Measurements from ENCODE around the gene CADPS2.

DNA sequence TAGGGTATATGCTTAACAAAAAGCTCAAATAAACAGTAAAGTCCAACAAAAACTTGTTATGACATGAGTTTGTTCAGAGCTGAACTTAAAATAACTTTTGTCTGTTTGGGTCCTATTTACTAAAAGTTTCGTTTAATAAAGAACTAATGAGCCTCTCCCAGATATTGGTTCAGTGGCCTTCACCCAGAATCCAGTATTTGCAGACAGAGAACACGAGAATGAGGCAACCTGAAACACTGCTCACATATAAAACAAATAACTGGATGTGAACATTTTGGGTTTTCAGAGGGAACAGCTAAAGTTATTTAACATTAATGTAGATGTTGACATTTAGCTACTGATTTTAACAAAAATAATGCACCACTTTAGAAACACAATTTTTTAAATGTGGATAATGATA lies 285.6 kb downstream of the CADPS2 start:
- no peak for TF ChIP-seq ZNF8 (CRISPR knock-in tag; IDR thresholded peaks at IDR 0.05)
- TF ChIP-seq BACH2 (CRISPR knock-in tag; IDR thresholded peaks at IDR 0.05; ENCODE audit: borderline replicate concordance): no peak
- TF ChIP-seq TOX (CRISPR knock-in tag; IDR thresholded peaks at IDR 0.05; ENCODE audit: borderline replicate concordance): no peak
- TF ChIP-seq PATZ1 (CRISPR knock-in tag; IDR thresholded peaks at IDR 0.05; ENCODE audit: borderline replicate concordance): no peak
- TF ChIP-seq RARB (CRISPR knock-in tag; IDR thresholded peaks at IDR 0.05): no peak
- no peak for TF ChIP-seq SNAI2 (CRISPR knock-in tag; IDR thresholded peaks at IDR 0.05)

All from SK-N-SH treated with all-trans-retinoic acid at 6 μM for 48 hours (cell line).